Upper lobe of left lung (tissue), 6 donors: Measurements from ENCODE around the gene MAP2K7. TPM values are rescaled to one million over a fixed set of nuclear protein-coding genes. Genes with fewer than 3 reads are reported as not detected.
"Not testable (repeated sequence)": the region's sequence is repeated elsewhere in the genome, so short reads cannot be mapped to it uniquely, and the experiment has no call there.

Experiments used
- ATAC-seq, 2 donors: fragments of 200-7000 bp; cut with Tn5 transposase; one replicate each; pipeline ENCODE4 v1.9.1; 2022; ENCODE audit warnings: mild to moderate bottlenecking in 2 of 2, moderate library complexity in 2 of 2; ENCODE audit not compliant: low FRiP score in 2 of 2
- DNase-seq, 2 donors: peaks; one replicate each; pipeline ENCODE4 v3.0.0-alpha.2; 2019 to 2020
- H3K27ac ChIP-seq, 4 donors: fragments of 200-600 bp; sonication (generic); one replicate each; pipeline ENCODE4 v1.5.1; 2016 to 2019
- H3K27me3 ChIP-seq, 4 donors: fragments of 200-600 bp; sonication (generic); one replicate each; pipeline ENCODE4 v1.5.1; 2017 to 2019
- H3K36me3 ChIP-seq, 4 donors: fragments of 200-600 bp; sonication (generic); one replicate each; pipeline ENCODE4 v1.5.1; 2016 to 2019
- H3K4me1 ChIP-seq, 4 donors: fragments of 200-600 bp; sonication (generic); one replicate each; pipeline ENCODE4 v1.5.1; 2018 to 2019
- H3K4me3 ChIP-seq, 4 donors: fragments of 200-600 bp; sonication (generic); one replicate each; pipeline ENCODE4 v1.5.1; 2017 to 2019; ENCODE audit warnings: mild to moderate bottlenecking in 2 of 4, moderate library complexity in 1 of 4
- H3K9me3 ChIP-seq, 4 donors: fragments of 200-600 bp; sonication (generic); one replicate each; pipeline ENCODE4 v1.5.1; 2018 to 2019
- EP300 ChIP-seq, 4 donors: sonication (generic); formaldehyde crosslinking; IDR thresholded peaks; one replicate each; pipeline ENCODE4 v1.5.1; 2017; ENCODE audit warnings: antibody characterized with exemption in 4 of 4, control low read depth in 2 of 4
- POLR2A ChIP-seq, 4 donors: fragments of 450-650 bp; IDR thresholded peaks; one replicate each; pipeline ENCODE4 v1.5.1; 2016 to 2017; ENCODE audit warnings: antibody characterized with exemption in 4 of 4, mild to moderate bottlenecking in 2 of 4
- POLR2AphosphoS5 ChIP-seq, 2 donors: sonication (generic); formaldehyde crosslinking; IDR thresholded peaks; one replicate each; pipeline ENCODE4 v1.5.1; 2017; ENCODE audit warnings: antibody characterized with exemption in 2 of 2
- WGBS, 2 donors: methylation state at CpG; one replicate each; pipeline ENCODE4 v1.1.5; 2017 to 2018; 5-methylcytosine and 5-hydroxymethylcytosine counted together
- total RNA-seq, 6 donors: library from RNA; depleted of rRNA in 4 of 6; stranded (reverse); fragments of >200 nt in 4 of 6; gene quantifications; one replicate each; pipeline versions ENCODE4 v1.1.0 to v1.2.1, GENCODE V29; 2016 to 2021
- TF ChIP-seq, protein P1 (sequence below), 6 experiments: fragments of 450-650 bp in 4 of 6; fragments of 200-600 bp in 2 of 6; sonication (generic) in 2 of 6; IDR thresholded peaks; one replicate each; pipeline ENCODE4 v1.5.1; 2016 to 2019; ENCODE audit warnings: antibody characterized with exemption in 6 of 6
- donor health status: DM: no; HTN: no; CAD: no; lungs with moderate emphysema.
- donor health status: DM: no; HTN: yes; CAD: no; lungs with severe emphysema.

The MAP2K7 gene
- total RNA-seq, 6 donors from 2014 or later, result 21.1 to 61.8 (median 33.0) TPM

DNA sequence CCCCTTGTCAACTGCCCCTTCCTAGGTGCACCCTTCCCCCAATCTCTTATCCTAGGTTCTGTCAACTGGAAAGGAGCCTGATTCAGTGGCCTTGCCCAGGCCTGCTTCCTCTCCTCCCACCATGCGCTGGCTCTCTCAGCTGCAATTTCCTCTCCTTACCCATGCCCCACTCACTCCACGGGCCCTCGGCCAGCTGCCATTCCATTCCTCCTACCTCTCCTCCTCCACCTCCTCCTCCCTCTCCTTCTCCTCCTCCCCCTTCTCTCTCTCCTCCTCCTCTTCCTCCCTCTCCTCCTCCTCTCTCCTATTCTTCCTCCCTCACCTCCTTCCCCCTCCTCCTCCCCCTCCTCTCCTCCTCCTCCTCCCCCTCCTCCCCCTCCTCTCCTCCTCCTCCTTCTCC is 49.4 kb downstream of the MAP2K7 start:
- H3K27ac ChIP-seq, result no peak overlapping the region
- H3K27me3 ChIP-seq, result no peaks in the 10 kb centered on the region
- TF ChIP-seq, protein P1, sequence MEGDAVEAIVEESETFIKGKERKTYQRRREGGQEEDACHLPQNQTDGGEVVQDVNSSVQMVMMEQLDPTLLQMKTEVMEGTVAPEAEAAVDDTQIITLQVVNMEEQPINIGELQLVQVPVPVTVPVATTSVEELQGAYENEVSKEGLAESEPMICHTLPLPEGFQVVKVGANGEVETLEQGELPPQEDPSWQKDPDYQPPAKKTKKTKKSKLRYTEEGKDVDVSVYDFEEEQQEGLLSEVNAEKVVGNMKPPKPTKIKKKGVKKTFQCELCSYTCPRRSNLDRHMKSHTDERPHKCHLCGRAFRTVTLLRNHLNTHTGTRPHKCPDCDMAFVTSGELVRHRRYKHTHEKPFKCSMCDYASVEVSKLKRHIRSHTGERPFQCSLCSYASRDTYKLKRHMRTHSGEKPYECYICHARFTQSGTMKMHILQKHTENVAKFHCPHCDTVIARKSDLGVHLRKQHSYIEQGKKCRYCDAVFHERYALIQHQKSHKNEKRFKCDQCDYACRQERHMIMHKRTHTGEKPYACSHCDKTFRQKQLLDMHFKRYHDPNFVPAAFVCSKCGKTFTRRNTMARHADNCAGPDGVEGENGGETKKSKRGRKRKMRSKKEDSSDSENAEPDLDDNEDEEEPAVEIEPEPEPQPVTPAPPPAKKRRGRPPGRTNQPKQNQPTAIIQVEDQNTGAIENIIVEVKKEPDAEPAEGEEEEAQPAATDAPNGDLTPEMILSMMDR (IDR thresholded peaks at IDR 0.05), result no peak
- no peak for TF ChIP-seq POLR2AphosphoS5 (IDR thresholded peaks at IDR 0.05)
- no peak for TF ChIP-seq POLR2A (IDR thresholded peaks at IDR 0.05)
- TF ChIP-seq EP300 (IDR thresholded peaks at IDR 0.05), result no peak
- WGBS, 2 donors, result 4 to 17% methylated on average over 3 of the region's 3 CpGs
- DNase-seq (no peak), ATAC-seq (peak in 1 of 2 donors; percentile 23)
- H3K4me1 ChIP-seq, result peaks cover 0 to 10% (median 1%) of the 10 kb centered on the region in 4 donors
- H3K9me3 ChIP-seq, result no peaks in the 10 kb centered on the region
- H3K36me3 ChIP-seq, result no peaks in the 10 kb centered on the region
- H3K4me3 ChIP-seq, result no peak overlapping the region

DNA sequence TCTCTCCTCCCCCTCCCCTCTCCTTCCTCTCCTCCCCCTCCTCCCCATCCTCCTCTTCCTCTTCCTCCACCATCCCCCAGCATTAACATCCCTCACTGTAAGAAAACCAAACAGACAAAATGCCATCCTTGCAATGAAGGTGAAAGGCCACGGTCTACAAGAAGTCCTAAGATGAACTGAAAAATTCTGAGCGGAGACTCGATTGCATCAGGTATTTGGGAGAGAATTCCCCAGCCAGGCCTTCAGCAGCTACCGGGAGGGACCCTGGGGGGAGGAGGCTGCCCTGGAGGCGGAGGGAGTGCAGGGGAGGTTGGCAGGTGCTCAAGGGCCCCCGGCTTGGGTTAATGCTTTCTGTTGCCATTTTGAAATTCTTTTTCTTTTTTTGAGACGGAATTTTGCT is 49.9 kb downstream of the MAP2K7 start:
- Histone ChIP-seq H3K4me3 (no peak overlapping the region), H3K27ac (no peak overlapping the region), H3K27me3 (no peaks in the 10 kb centered on the region), H3K9me3 (no peaks in the 10 kb centered on the region), H3K36me3 (peaks cover 0 to 5% (median 0%) of the 10 kb centered on the region in 4 donors), H3K4me1 (peaks cover 0 to 10% (median 1%) of the 10 kb centered on the region in 4 donors)
- 68 to 73% methylated on average over 7 of the region's 7 CpGs for WGBS, 2 donors
- TF ChIP-seq, protein P1 (IDR thresholded peaks at IDR 0.05), result no peak
- no peak for TF ChIP-seq POLR2AphosphoS5 (IDR thresholded peaks at IDR 0.05)
- no peak for TF ChIP-seq POLR2A (IDR thresholded peaks at IDR 0.05)
- TF ChIP-seq EP300 (IDR thresholded peaks at IDR 0.05), result no peak
- DNase-seq (no peak), ATAC-seq (no peak)

DNA sequence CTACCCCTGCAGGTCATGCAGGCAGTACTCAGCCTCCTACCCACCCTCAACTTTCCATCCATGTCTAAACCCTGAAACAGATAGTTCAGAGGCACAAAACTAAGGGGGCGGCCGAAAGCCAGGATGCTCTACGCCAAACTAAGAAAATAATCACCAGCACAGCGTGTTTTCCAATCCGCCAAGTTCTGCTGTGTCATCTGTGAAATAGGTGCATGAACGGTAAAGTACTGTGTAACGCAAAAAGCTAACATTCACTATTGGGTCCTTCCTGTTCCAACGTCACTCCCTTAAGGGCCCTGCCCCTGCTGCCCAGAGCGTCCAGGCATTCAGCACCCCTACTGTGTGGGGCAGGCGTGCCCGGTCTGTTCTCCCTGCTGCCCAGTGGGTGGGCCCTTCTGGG is 52.0 kb downstream of the MAP2K7 start:
- WGBS, 2 donors, result 90 to 91% methylated on average over 11 of the region's 11 CpGs
- DNase-seq, result no peak
- TF ChIP-seq, protein P1 (IDR thresholded peaks at IDR 0.05), result no peak
- TF ChIP-seq POLR2A (IDR thresholded peaks at IDR 0.05) (no peak), POLR2AphosphoS5 (IDR thresholded peaks at IDR 0.05) (no peak), EP300 (IDR thresholded peaks at IDR 0.05) (no peak)
- no peak overlapping the region for H3K4me3 ChIP-seq
- no peaks in the 10 kb centered on the region for H3K27me3 ChIP-seq
- H3K9me3 ChIP-seq, result no peaks in the 10 kb centered on the region
- peaks cover 0 to 10% (median 1%) of the 10 kb centered on the region in 4 donors for H3K4me1 ChIP-seq
- ATAC-seq, result peak in 1 of 2 donors; percentile 25
- peaks cover 0 to 16% (median 4%) of the 10 kb centered on the region in 4 donors for H3K36me3 ChIP-seq
- H3K27ac ChIP-seq, result no peak overlapping the region

DNA sequence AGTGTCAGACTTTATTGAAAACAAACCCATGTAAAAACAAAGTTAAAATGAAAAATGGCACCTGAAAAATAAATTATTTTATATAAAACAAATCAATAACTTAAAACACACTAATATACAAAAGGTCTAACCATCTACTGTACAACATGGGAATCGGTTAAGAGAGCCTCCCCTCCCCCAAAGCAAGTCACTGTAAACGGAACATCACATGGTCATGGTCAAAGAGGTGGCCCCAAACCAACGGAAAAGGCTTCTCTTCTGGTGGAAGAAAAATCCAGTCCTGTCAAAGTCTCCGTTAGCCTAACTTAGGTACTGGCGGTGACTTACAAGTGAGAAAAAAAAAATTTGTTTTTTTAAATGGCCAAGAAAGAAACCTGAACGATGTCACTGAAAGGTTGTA is 55.5 kb downstream of the MAP2K7 start:
- no peaks in the 10 kb centered on the region for H3K9me3 ChIP-seq
- H3K4me3 ChIP-seq, result no peak overlapping the region
- H3K27me3 ChIP-seq, result no peaks in the 10 kb centered on the region
- WGBS, 2 donors, result 56 to 61% methylated on average over 6 of the region's 6 CpGs
- no peak overlapping the region for H3K27ac ChIP-seq
- TF ChIP-seq POLR2A (IDR thresholded peaks at IDR 0.05) (no peak), POLR2AphosphoS5 (IDR thresholded peaks at IDR 0.05) (no peak), EP300 (IDR thresholded peaks at IDR 0.05) (no peak)
- TF ChIP-seq, protein P1 (IDR thresholded peaks at IDR 0.05), result no peak
- no peak for DNase-seq
- H3K4me1 ChIP-seq, result no peaks in the 10 kb centered on the region
- H3K36me3 ChIP-seq, result peaks cover 0 to 50% (median 33%) of the 10 kb centered on the region in 4 donors
- ATAC-seq, result no peak

DNA sequence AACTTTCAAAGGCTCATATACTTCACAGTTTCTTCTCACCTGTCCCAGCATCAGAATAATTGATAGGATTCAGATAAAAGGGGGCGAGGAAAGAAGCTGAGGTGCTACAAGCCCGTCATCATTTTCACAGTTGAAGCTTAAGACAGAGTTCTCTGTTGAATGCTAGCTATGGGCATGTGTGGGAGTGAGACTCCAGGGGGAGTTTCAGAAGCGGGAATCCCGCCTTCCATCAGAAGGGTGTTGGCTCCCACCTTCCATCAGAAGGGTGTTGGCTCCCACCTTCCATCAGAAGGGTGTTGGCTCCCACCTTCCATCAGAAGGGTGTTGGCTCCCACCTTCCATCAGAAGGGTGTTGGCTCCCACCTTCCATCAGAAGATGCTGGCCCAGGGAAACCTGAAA is 57.4 kb downstream of the MAP2K7 start:
- not testable (repeated sequence) for H3K27ac ChIP-seq, DNase-seq, H3K27me3 ChIP-seq, H3K9me3 ChIP-seq, H3K4me3 ChIP-seq, H3K4me1 ChIP-seq, ATAC-seq
- peaks cover 4 to 69% (median 50%) of the 10 kb centered on the region in 4 donors for H3K36me3 ChIP-seq
- WGBS, 2 donors, result 90 to 97% methylated on average over 4 of the region's 4 CpGs
